HepG2 (cell line): ENCODE results near the gene ZBED6. TPM values are rescaled to one million over a fixed set of nuclear protein-coding genes. Genes with fewer than 3 reads are reported as not detected.

Experiments
- ATAC-seq: fragments of 200-7000 bp; cut with Tn5 transposase; 3 replicates; pipeline ENCODE4 v1.9.1; 2020; ENCODE audit warnings: mild to moderate bottlenecking, moderate library complexity
- BruUV-seq: library from RNA; stranded (reverse); fragments of 400-500 nt; replicated peaks from 2 replicates; lab custom pipeline; 2021; lab: Mats Ljungman, UMichigan
- CTCF ChIA-PET: fragments of 300-600 bp; formaldehyde crosslinking; extraction: SDS; loops from one replicate; lab custom pipeline; 2021; ENCODE audit warnings: low total read pairs, inconsistent platforms, low intra/inter-chr PET ratio; lab: Yijun Ruan, JAX
- POLR2A ChIA-PET: fragments of 350-600 bp; sonication (Branson Sonifier 250); formaldehyde crosslinking; loops from one replicate; lab custom pipeline; 2020; ENCODE audit warnings: antibody characterized with exemption, inconsistent platforms; lab: Yijun Ruan, JAX
- DNase-seq: peaks from one replicate; pipeline ENCODE4 v3.0.0-alpha.2; 2015; ENCODE audit warnings: low spot score
- FAIRE-seq: peaks from 3 replicates; lab custom pipeline; 2011; peaks lifted over from hg19 to GRCh38; lab: Jason Lieb, UNC
- H2AFZ ChIP-seq: one replicate; pipeline ENCODE4 v1.6.1; 2011; ENCODE audit warnings: low read length, inconsistent platforms
- H3K27ac ChIP-seq: fragments of 300-600 bp; 3 replicates; pipeline ENCODE4 v1.8.0; 2011; ENCODE audit warnings: mixed run types, mild to moderate bottlenecking, mixed read lengths, low read length, inconsistent platforms; ENCODE audit not compliant: insufficient read depth; ENCODE audit errors: extremely low read length
- H3K27me3 ChIP-seq, 2 experiments: fragments of 200-600 bp in 1 of 2; 2 replicates in 1 of 2; 3 replicates in 1 of 2; pipeline versions ENCODE4 v1.6.0 to v1.8.0; 2011; ENCODE audit warnings: low read length in 2 of 2, mild to moderate bottlenecking in 2 of 2, moderate library complexity in 2 of 2, inconsistent platforms in 1 of 2; ENCODE audit not compliant: insufficient read depth in 2 of 2, control insufficient read depth in 1 of 2
- H3K36me3 ChIP-seq, 2 experiments: fragments of 200-600 bp in 1 of 2; replicated peaks in 1 of 2; 2 replicates in 1 of 2; 3 replicates in 1 of 2; pipeline versions ENCODE4 v1.5.1 to v1.8.0; 2011; ENCODE audit warnings: low read length in 2 of 2, inconsistent platforms in 1 of 2; ENCODE audit not compliant: insufficient read depth in 2 of 2, control insufficient read depth in 1 of 2
- H3K4me1 ChIP-seq: 2 replicates; pipeline ENCODE4 v1.5.1; 2012; ENCODE audit warnings: low read length, inconsistent platforms; ENCODE audit not compliant: insufficient read depth
- H3K4me2 ChIP-seq: 2 replicates; pipeline ENCODE4 v1.6.0; 2011; ENCODE audit warnings: low read depth, low read length, inconsistent platforms
- H3K4me3 ChIP-seq, 3 experiments: fragments of 200-600 bp in 1 of 3; sonication (generic), shearing (Covaris generic) in 1 of 3; replicated peaks in 1 of 3; 2 replicates each; pipeline ENCODE4 v1.5.1; 2011 to 2016; ENCODE audit warnings: low read length in 3 of 3, inconsistent platforms in 2 of 3, low read depth in 2 of 3, mild to moderate bottlenecking in 2 of 3, control low read depth in 1 of 3, mixed read lengths in 1 of 3; ENCODE audit not compliant: insufficient read depth in 1 of 3
- H3K79me2 ChIP-seq: one replicate; pipeline ENCODE4 v1.6.1; 2011; ENCODE audit warnings: low read length, inconsistent platforms; ENCODE audit not compliant: insufficient read depth
- H3K9ac ChIP-seq: 2 replicates; pipeline ENCODE4 v1.6.0; 2011; ENCODE audit warnings: mild to moderate bottlenecking, low read depth, low read length, inconsistent platforms; ENCODE audit not compliant: insufficient read depth
- H3K9me3 ChIP-seq: 2 replicates; pipeline ENCODE4 v1.5.1; 2012; ENCODE audit warnings: mild to moderate bottlenecking, low read length
- H4K20me1 ChIP-seq: 2 replicates; pipeline ENCODE4 v1.6.0; 2011; ENCODE audit warnings: inconsistent platforms, mild to moderate bottlenecking, low read length, moderate library complexity; ENCODE audit not compliant: insufficient read depth
- ARNTL ChIP-seq: sonication (generic); formaldehyde crosslinking; IDR thresholded peaks from 2 replicates; pipeline ENCODE4 v1.4.0; 2020; ENCODE audit warnings: mild to moderate bottlenecking, missing genetic modification reagents
- HNRNPK ChIP-seq: fragments of 200-400 bp; formaldehyde crosslinking; IDR thresholded peaks from 2 replicates; pipeline ENCODE4 v1.6.1; 2018; ENCODE audit warnings: low read length, low read depth, moderate library complexity, mild to moderate bottlenecking; ENCODE audit not compliant: poor library complexity, severe bottlenecking
- NFIC ChIP-seq: IDR thresholded peaks from 2 replicates; pipeline ENCODE4 v1.6.1; 2012; ENCODE audit warnings: mild to moderate bottlenecking, low read length, inconsistent platforms
- RXRB ChIP-seq: IDR thresholded peaks from 2 replicates; pipeline ENCODE4 v1.6.1; 2016; ENCODE audit warnings: borderline replicate concordance, missing genetic modification reagents, missing compliant biosample characterization
- SATB2 ChIP-seq: sonication (generic); formaldehyde crosslinking; IDR thresholded peaks from 2 replicates; pipeline ENCODE4 v1.5.0; 2020; ENCODE audit warnings: missing genetic modification reagents
- ZFY ChIP-seq: sonication (generic); formaldehyde crosslinking; IDR thresholded peaks from 2 replicates; pipeline ENCODE4 v1.4.0; 2020; ENCODE audit warnings: missing genetic modification reagents
- ZNF574 ChIP-seq: sonication (generic); formaldehyde crosslinking; IDR thresholded peaks from 2 replicates; pipeline ENCODE4 v1.4.0; 2020; ENCODE audit warnings: missing genetic modification reagents
- WGBS: methylation state at CpG from one replicate; pipeline ENCODE4 v1.1.6; 2017; ENCODE audit warnings: low lambda C conversion rate; 5-methylcytosine and 5-hydroxymethylcytosine counted together
- in situ Hi-C: cut with HindIII; loops from 2 replicates; pipeline ENCODE4 v1.10.0; 2017; ENCODE audit warnings: low pct_unique_long_range_greater_than_20kb; ENCODE audit not compliant: extremely low pct_ligation_motif_present
- intact Hi-C: fragments of 100-400 bp; cut with micrococcal nuclease; formaldehyde crosslinking; loops from one replicate; pipeline ENCODE4 v1.10.0; 2022; ENCODE audit not compliant: unreplicated experiment
- polyA plus RNA-seq, 8 experiments: library from polyadenylated mRNA; depleted of rRNA in 3 of 8; stranded (reverse) in 7 of 8; unstranded in 1 of 8; fragments of >200 nt; fragmentation: Illumina TruSeq in 4 of 8; extraction: Trizol in 4 of 8; gene quantifications; 2 replicates each; pipeline versions ENCODE4 v1.2.1 to v1.2.3, GENCODE V29; 2011 to 2016; ENCODE audit warnings: low read depth in 4 of 8, missing spikeins in 1 of 8, mixed read lengths in 1 of 8; ENCODE audit not compliant: insufficient read depth in 1 of 8
- total RNA-seq, 5 experiments: library from RNA; depleted of rRNA; stranded (reverse); fragments of >200 nt; fragmentation: Illumina TruSeq; extraction: Trizol; gene quantifications; 2 replicates each; pipeline ENCODE4 v1.2.3, GENCODE V29; 2016; ENCODE audit warnings: low read depth in 1 of 5

Gene ZBED6
- total and polyA plus RNA-seq, 2 of the 13 experiments (the other 11 are each of a cell fraction or from before 2014, with no cell fraction given): 9.3 to 12.5 TPM

GRCh38 chr1:203840208-203840808 lies 44.9 kb downstream of the ZBED6 start (continued):
- no peak for TF ChIP-seq ZNF574 (CRISPR knock-in tag)
- no peak for TF ChIP-seq RXRB (CRISPR knock-in tag)
- TF ChIP-seq, all 625 proteins: peak for 0

GRCh38 chr1:203842559-203842876 lies 47.1 kb downstream of the ZBED6 start:
- Histone ChIP-seq H3K4me3 (no peak overlapping the region), H4K20me1 (no peaks in the 10 kb centered on the region; the same call in 1 of the 2 replicates), H2AFZ (no peak overlapping the region), H3K9ac (no peak overlapping the region)
- 85% methylated on average over 2 of the region's 2 CpGs for WGBS
- no peak for FAIRE-seq
- intact Hi-C loops: no loop called here
- TF ChIP-seq SATB2 (CRISPR knock-in tag) (no peak), HNRNPK (peak; percentile 84), NFIC (no peak), ARNTL (CRISPR knock-in tag) (no peak), ZFY (CRISPR knock-in tag) (no peak)
- TF ChIP-seq, all 625 proteins: peak for 1
- ChIA-PET CTCF (no interaction called here), POLR2A (no interaction called here)
- Histone ChIP-seq H3K4me2 (no peak overlapping the region), H3K27ac (no peak overlapping the region), H3K36me3 (peaks cover 12 to 70% of the 10 kb centered on the region in 2 experiments), H3K27me3 (no peaks in the 10 kb centered on the region), H3K79me2 (no peaks in the 10 kb centered on the region), H3K4me1 (no peaks in the 10 kb centered on the region), H3K9me3 (no peaks in the 10 kb centered on the region)
- no TSS peak for BruUV-seq
- DNase-seq (no peak), ATAC-seq (no peak)
- in situ Hi-C loops: no loop called here
